Fibroblast of lung (primary cell): ENCODE data around the gene DOCK3.

Source experiments
- CTCF ChIP-seq, 2 donors: IDR thresholded peaks in 1 of 2; conservative IDR thresholded peaks in 1 of 2; 1 replicate in 1 of 2; 2 replicates in 1 of 2; pipeline ENCODE4 v1.5.1; 2011 to 2012; ENCODE audit warnings: low read length in 2 of 2, control low read depth in 1 of 2, inconsistent platforms in 1 of 2, low read depth in 1 of 2, mild to moderate bottlenecking in 1 of 2
- EZH2 ChIP-seq: IDR thresholded peaks from 2 replicates; pipeline ENCODE4 v1.5.1; 2012; ENCODE audit warnings: low read length, control low read depth, mild to moderate bottlenecking; ENCODE audit errors: missing control alignments

DNA sequence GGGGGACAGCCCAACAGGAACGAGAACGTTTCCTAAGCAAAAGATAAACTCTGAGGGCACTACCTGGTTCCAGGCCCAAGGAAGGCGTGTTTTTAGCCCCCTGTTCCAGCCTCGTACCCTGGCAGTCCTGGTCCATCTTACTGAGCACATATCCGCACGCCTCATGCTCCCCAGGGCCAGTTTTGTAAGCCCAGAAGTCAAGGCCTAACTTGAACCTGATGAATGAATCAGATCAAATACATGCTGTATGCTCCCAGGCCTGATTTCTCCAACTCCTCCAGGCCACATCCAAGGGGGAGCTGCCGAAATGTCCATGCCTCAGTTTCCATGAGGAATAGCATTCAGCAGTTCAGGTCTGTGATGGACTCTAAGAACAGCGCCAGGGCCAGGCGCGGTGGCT is 14.3 kb upstream of the DOCK3 start:
- no peak for TF ChIP-seq CTCF (conservative IDR thresholded peaks at IDR 0.05 in 1 of 2, IDR thresholded peaks at IDR 0.05 in 1 of 2; ENCODE audit: low read depth in 1 of 2, low read length in 2 of 2)
- no peak for TF ChIP-seq EZH2
